Measurements from ENCODE around the gene PDIK1L. TPM values are rescaled to one million over a fixed set of nuclear protein-coding genes. Genes with fewer than 3 reads are reported as not detected.

The PDIK1L gene
- total and polyA plus RNA-seq, 9 of the 15 experiments (the other 6 are each of a cell fraction or from before 2014, with no cell fraction given) = 12.8 to 30.2 (median 21.5) TPM

GRCh38 chr1:26124418-26125331, 13.1 kb downstream of the PDIK1L start:
- CTCF ChIA-PET (ENCODE audit: low intra/inter-chr PET ratio) = no interaction called here
- in situ Hi-C loops (cut with MboI) (no loop called here), intact Hi-C loops (cut with micrococcal nuclease) (no loop called here)
- peak overlapping the region; percentile 99 for H3K27ac ChIP-seq (ENCODE audit: extremely low read depth, low read depth, low read length)
- H4K20me1 ChIP-seq (replicated peaks; ENCODE audit: control insufficient read depth, insufficient read depth, low read length) = no peaks in the 10 kb centered on the region
- H3K9ac ChIP-seq (ENCODE audit: insufficient read depth in 1 of 2, low read depth in 2 of 2, low read length in 2 of 2) = peak overlapping the region in 1 of 2 experiments; percentile 97; a peak in 2 of 4 replicates
- H3K36me3 ChIP-seq (ENCODE audit: control insufficient read depth, insufficient read depth, low read length) = peaks cover 42% of the 10 kb centered on the region
- H3K4me1 ChIP-seq (replicated peaks in 1 of 2; ENCODE audit: control insufficient read depth in 2 of 2, insufficient read depth in 2 of 2, low read length in 2 of 2) = peaks cover 25 to 79% of the 10 kb centered on the region in 2 experiments
- peaks cover 72% of the 10 kb centered on the region for H3K79me2 ChIP-seq (ENCODE audit: control insufficient read depth, insufficient read depth, low read length)
- peak overlapping the region; percentile 41 for H3K4me2 ChIP-seq (ENCODE audit: insufficient read depth, low read length)
- no peaks in the 10 kb centered on the region for H3K27me3 ChIP-seq (ENCODE audit: control insufficient read depth in 2 of 2, insufficient read depth in 2 of 2, low read length in 2 of 2)
- FAIRE-seq = no peak
- H3K9me3 ChIP-seq (replicated peaks; ENCODE audit: control insufficient read depth, insufficient read depth, low read depth, low read length) = no peaks in the 10 kb centered on the region
- no peak for ATAC-seq
- no peak overlapping the region for H2AFZ ChIP-seq (ENCODE audit: low read depth, low read length)
- BruUV-seq (replicated peaks) = no TSS peak
- no peaks in the 10 kb centered on the region for H3K9me1 ChIP-seq (ENCODE audit: control insufficient read depth, insufficient read depth, low read length)
- no peak overlapping the region for H3K4me3 ChIP-seq
- POLR2A ChIA-PET = interaction anchor here (1.1 to 13.3 kb wide), 6 partner anchors 11 to 347 kb away, joined by 3 to 237 read pairs (median 8); partner anchors contain the start of genes HMGN2 and PDIK1L
- WGBS (ENCODE audit: insufficient coverage, low coverage, missing lambda C conversion rate) = 39% methylated on average over 4 of the region's 4 CpGs
- no peak for DNase-seq (ENCODE audit: extremely low read depth in 1 of 4, low spot score in 3 of 4)
- no peak for TF ChIP-seq RBM15 (IDR thresholded peaks at IDR 0.05; ENCODE audit: insufficient read depth, low read length)
- TF ChIP-seq, protein P1, sequence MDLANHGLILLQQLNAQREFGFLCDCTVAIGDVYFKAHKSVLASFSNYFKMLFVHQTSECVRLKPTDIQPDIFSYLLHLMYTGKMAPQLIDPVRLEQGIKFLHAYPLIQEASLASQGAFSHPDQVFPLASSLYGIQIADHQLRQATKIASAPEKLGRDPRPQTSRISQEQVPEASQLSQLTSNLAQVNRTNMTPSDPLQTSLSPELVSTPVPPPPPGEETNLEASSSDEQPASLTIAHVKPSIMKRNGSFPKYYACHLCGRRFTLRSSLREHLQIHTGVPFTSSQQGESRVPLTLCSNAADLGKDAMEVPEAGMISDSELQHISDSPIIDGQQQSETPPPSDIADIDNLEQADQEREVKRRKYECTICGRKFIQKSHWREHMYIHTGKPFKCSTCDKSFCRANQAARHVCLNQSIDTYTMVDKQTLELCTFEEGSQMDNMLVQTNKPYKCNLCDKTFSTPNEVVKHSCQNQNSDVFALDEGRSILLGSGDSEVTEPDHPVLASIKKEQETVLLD (IDR thresholded peaks at IDR 0.05) = no peak
- no peak for TF ChIP-seq ZNF347 (CRISPR knock-in tag; IDR thresholded peaks at IDR 0.05; ENCODE audit: low read depth)
- no peak for TF ChIP-seq HDAC1 (IDR thresholded peaks at IDR 0.05)
- TF ChIP-seq ZNF23 (CRISPR knock-in tag; IDR thresholded peaks at IDR 0.05) = peak; percentile 73
- TF ChIP-seq MXD1 (CRISPR knock-in tag; IDR thresholded peaks at IDR 0.05; ENCODE audit: borderline replicate concordance, poor library complexity, severe bottlenecking) = no peak
- TF ChIP-seq CC2D1A (IDR thresholded peaks at IDR 0.05) = no peak
- TF ChIP-seq HNRNPK (IDR thresholded peaks at IDR 0.05; ENCODE audit: low read depth, low read length, poor library complexity, severe bottlenecking) = no peak
- TF ChIP-seq ZNF398 (CRISPR knock-in tag; IDR thresholded peaks at IDR 0.05) = peak; percentile 77
- TF ChIP-seq NFIC (IDR thresholded peaks at IDR 0.05) = peak; percentile 71
- TF ChIP-seq ZKSCAN3 (CRISPR knock-in tag; IDR thresholded peaks at IDR 0.05) = no peak
- TF ChIP-seq, protein P2, sequence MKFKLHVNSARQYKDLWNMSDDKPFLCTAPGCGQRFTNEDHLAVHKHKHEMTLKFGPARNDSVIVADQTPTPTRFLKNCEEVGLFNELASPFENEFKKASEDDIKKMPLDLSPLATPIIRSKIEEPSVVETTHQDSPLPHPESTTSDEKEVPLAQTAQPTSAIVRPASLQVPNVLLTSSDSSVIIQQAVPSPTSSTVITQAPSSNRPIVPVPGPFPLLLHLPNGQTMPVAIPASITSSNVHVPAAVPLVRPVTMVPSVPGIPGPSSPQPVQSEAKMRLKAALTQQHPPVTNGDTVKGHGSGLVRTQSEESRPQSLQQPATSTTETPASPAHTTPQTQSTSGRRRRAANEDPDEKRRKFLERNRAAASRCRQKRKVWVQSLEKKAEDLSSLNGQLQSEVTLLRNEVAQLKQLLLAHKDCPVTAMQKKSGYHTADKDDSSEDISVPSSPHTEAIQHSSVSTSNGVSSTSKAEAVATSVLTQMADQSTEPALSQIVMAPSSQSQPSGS (CRISPR knock-in tag; IDR thresholded peaks at IDR 0.05) = no peak
- no peak for TF ChIP-seq E2F5 (CRISPR knock-in tag; IDR thresholded peaks at IDR 0.05)
- no peak for TF ChIP-seq EP300 (IDR thresholded peaks at IDR 0.05; ENCODE audit: low read length)
- TF ChIP-seq WHSC1 (IDR thresholded peaks at IDR 0.05; ENCODE audit: low read length) = no peak
- no peak for TF ChIP-seq EHMT2 (IDR thresholded peaks at IDR 0.05)
